ENCODE data around the gene CDC42BPG.

Gene CDC42BPG

DNA sequence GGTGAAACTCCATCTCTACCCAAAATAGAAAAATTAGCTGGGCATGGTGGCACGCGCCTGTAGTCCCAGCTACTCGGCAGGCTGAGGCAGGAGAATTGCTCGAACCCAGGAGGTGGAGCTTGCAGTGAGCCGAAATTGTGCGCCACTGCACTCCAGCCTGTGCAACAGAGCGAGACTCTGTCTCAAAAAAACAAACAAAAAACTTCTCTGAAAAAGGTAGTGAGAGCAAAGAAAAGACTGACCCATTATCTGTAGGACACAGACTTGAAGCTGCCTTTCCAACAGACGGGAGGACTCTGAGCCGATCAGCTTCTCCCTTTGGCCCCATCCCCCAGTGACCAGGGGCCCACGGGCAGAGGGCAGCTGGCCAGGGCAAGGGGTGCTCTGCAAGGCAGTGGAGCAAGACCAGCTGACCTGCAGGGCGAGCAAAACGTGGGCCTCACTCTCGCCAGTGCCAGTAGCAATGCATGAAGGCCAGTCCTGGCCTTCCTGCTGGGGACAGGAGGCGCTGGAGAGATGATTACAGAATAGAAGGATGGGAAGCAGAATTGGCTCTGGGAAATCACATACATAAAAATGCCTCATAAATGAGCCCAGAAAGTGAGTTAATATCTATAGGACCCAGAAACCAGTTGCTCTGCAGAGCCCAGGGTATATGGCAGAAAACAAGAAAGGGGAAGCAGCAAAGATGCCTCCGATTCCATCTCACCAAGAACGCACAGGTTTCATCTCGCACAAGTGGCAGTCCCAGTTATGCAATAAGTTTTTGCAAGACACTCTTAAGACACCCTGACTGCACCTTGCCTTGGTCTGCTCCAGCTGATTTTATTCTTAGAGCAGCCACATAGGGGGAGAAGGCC is 31.1 kb upstream of the CDC42BPG start:
- TF ChIP-seq, protein P1, sequence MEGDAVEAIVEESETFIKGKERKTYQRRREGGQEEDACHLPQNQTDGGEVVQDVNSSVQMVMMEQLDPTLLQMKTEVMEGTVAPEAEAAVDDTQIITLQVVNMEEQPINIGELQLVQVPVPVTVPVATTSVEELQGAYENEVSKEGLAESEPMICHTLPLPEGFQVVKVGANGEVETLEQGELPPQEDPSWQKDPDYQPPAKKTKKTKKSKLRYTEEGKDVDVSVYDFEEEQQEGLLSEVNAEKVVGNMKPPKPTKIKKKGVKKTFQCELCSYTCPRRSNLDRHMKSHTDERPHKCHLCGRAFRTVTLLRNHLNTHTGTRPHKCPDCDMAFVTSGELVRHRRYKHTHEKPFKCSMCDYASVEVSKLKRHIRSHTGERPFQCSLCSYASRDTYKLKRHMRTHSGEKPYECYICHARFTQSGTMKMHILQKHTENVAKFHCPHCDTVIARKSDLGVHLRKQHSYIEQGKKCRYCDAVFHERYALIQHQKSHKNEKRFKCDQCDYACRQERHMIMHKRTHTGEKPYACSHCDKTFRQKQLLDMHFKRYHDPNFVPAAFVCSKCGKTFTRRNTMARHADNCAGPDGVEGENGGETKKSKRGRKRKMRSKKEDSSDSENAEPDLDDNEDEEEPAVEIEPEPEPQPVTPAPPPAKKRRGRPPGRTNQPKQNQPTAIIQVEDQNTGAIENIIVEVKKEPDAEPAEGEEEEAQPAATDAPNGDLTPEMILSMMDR (IDR thresholded peaks at IDR 0.05; ENCODE audit: low read depth, low read length): peak; percentile 13
- in situ Hi-C loops (cut with HindIII; ENCODE audit: low sequenced_read_pairs): no loop called here
- peak overlapping the region; percentile 98 for H3K4me3 ChIP-seq (ENCODE audit: low read depth, low read length)
- no peak for DNase-seq (ENCODE audit: low read depth, low spot score)

DNA sequence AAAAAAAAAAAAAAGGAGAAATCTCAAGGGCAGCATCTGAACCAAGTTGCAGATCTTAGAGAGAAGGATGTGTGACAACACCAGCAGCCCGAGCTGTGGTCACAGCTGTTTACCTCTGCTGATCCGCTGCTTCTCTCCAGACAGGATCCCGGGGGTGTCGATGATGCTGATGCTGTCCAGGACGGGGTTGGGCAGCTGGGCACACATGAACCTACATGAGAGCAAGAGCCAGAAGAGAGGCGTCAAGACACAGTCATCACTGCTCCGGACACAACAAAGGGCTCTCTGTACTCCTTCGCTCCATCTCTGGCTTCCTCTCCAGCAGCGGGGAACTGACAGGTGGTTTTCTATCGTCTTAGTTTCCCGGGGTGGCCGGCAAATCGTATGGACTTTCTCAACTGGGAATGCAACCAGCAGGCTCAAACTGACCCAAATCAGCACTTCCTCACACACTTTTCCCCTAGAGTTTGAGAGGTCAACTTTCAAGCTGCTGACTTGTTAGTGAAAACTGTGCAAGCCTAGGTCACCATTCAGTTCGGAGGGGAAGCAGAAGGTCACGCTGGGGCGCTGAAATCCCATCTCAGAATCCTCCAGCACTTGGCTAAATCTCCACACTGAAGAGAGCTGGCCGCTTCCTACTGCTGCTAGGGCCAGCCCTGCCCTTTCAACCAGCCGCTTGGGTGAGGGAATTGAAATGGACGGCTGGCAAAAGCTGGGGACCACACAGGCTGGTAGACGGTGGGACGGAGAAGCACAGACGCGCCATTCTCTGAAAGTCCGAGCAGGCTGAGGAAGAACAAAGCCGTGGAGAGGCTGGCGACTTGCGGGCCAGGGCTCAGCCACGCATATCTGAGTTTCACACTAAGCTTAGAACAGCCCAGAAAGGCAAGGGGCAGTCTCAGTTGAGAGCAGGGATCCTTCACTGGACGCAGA is 30.1 kb upstream of the CDC42BPG start:
- peak; percentile 52 for DNase-seq (ENCODE audit: low read depth, low spot score)
- in situ Hi-C loops (cut with HindIII; ENCODE audit: low sequenced_read_pairs): no loop called here
- peak overlapping the region; percentile 1 for H3K4me3 ChIP-seq (ENCODE audit: low read depth, low read length)
- TF ChIP-seq, protein P1 (IDR thresholded peaks at IDR 0.05; ENCODE audit: low read depth, low read length): no peak

DNA sequence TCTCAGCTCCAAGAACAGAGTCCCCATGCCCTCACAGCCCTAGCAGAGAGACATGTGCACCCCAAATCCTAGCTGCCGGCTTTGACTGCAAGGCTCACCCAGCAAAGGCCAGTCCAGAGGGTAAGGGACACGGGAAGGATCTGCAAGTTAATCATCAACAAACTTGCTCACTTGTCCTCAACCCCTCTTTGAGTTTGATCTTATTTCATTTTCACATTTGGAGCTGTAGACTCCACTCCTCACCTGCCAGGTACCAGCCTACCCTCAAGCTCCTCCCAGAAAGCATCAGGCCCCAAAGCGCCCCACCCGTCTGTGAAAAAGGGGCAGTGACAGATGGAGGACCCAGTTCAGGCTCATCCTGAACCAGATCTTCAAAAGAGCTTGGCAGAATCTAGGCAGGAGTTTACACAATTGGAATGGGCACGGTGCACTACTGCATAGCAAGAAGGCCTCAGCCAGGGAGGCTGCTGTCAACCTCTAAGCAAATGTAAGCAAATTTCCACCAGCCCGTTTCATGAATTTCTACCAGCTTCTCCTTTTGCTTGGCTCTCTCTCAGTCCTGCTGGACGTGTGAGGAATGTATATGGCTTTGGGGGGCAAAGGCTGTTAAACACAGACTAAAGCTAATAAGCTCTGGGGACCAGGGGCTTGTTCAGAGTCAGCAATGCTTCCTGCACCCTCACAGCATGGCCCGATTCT is 28.5 kb upstream of the CDC42BPG start:
- in situ Hi-C loops (cut with HindIII; ENCODE audit: low sequenced_read_pairs): no loop called here
- no peak overlapping the region for H3K4me3 ChIP-seq (ENCODE audit: low read depth, low read length)
- DNase-seq (ENCODE audit: low read depth, low spot score): no peak
- TF ChIP-seq, protein P1 (IDR thresholded peaks at IDR 0.05; ENCODE audit: low read depth, low read length): no peak

DNA sequence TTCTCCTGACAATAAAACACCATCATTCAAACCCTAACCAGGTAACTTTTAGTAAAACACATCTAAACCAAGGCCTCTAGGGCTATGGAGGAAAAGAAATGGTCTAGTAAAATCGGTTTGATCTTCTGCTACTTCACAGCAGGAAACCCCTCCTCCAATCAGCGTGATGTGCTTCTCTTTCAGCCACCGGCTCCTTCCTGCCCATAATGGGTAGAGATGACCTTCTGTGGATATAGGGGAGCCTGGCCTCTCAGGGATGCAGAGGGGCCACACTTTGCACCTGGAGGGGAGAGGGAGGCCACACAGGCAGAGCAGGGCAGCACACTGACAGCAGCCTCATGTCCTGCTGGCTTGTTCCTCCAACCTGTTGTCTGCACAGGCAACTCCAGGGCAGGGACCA is 27.0 kb upstream of the CDC42BPG start:
- in situ Hi-C loops (cut with HindIII; ENCODE audit: low sequenced_read_pairs): no loop called here
- no peak for DNase-seq (ENCODE audit: low read depth, low spot score)
- no peak overlapping the region for H3K4me3 ChIP-seq (ENCODE audit: low read depth, low read length)
- TF ChIP-seq, protein P1 (IDR thresholded peaks at IDR 0.05; ENCODE audit: low read depth, low read length): no peak

DNA sequence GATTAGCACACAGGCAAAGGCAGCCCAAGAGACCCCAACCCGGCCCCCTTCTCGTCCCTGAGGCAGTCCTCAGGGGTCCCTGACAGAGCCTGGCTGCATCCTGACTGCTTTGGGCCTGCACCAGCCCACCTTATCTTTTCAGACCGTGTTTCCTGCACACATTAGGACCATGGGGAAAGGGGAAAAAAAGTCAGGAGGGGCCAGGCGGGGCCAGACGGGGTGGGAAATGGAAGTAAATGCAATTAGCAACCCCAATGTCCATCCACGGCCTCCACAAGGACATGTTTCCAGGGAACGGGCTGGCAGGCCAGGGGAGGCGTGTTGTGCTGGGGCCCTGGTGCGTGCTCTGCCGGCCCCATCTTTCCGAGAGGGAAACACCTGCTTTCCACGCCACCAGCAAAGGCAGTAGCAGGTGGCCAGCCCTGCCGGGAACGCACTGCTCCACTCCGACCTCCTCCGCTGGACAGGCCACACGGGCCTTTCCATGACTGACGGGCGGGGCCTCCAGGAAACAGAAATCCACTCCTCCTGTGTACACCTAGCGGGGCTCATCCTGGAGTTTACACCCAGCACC is 26.5 kb upstream of the CDC42BPG start:
- TF ChIP-seq, protein P1 (IDR thresholded peaks at IDR 0.05; ENCODE audit: low read depth, low read length): no peak
- no peak for DNase-seq (ENCODE audit: low read depth, low spot score)
- in situ Hi-C loops (cut with HindIII; ENCODE audit: low sequenced_read_pairs): no loop called here
- H3K4me3 ChIP-seq (ENCODE audit: low read depth, low read length): no peak overlapping the region
